ENCODE data around the gene SCNN1A. TPM values are rescaled to one million over a fixed set of nuclear protein-coding genes. Genes with fewer than 3 reads are reported as not detected.

SCNN1A gene
- total and polyA plus RNA-seq, 11 donors = 0.11 to 3.9 (median 0.43) TPM; not detected in 4

- Histone ChIP-seq H3K9me3 (no peaks in the 10 kb centered on the region), H3K27me3 (no peaks in the 10 kb centered on the region), H3K27ac (peak overlapping the region in 11 of 12 donors; percentile 33 to 100 (median 98)), H3K4me1 (peaks cover 4 to 72% (median 60%) of the 10 kb centered on the region in 12 donors), H3K4me3 (no peak overlapping the region), H3K36me3 (peaks cover 0 to 10% (median 0%) of the 10 kb centered on the region in 9 donors)
- 51 to 60% (median 56%) methylated on average over 3 to 5 of the region's 5 CpGs for WGBS, 4 donors
- no peak for TF ChIP-seq POLR2A (IDR thresholded peaks at IDR 0.05)
- no peak for TF ChIP-seq CTCF (IDR thresholded peaks at IDR 0.05)
- ATAC-seq = no peak
- DNase-seq = no peak
- intact Hi-C loops (cut with DNase I) = loop anchor here in 5 of 10 donors (2.0 to 10.0 kb wide), 4 partner anchors 19 to 211 kb away; partner anchors contain the start of genes LTBR (in 2 of the 5) and IFFO1 (in 1 of the 5)
Measured at GRCh38 chr12:6343518-6343917, 31.8 kb downstream of the SCNN1A start.

- H3K4me1 ChIP-seq = peaks cover 4 to 72% (median 63%) of the 10 kb centered on the region in 12 donors
- intact Hi-C loops (cut with DNase I) = loop anchor here in 5 of 10 donors (2.0 to 10.0 kb wide), 4 partner anchors 20 to 212 kb away; partner anchors contain the start of genes LTBR (in 2 of the 5) and IFFO1 (in 1 of the 5)
- no peak for DNase-seq
- TF ChIP-seq CTCF (IDR thresholded peaks at IDR 0.05) (no peak), POLR2A (IDR thresholded peaks at IDR 0.05) (no peak)
- H3K9me3 ChIP-seq = no peaks in the 10 kb centered on the region
- H3K27me3 ChIP-seq = no peaks in the 10 kb centered on the region
- peak overlapping the region; percentile 69 to 100 (median 84) for H3K4me3 ChIP-seq
- no peak for ATAC-seq
- H3K27ac ChIP-seq = peak overlapping the region; percentile 90 to 100 (median 98)
- WGBS, 4 donors = 34 to 44% (median 38%) methylated on average over 7 of the region's 7 CpGs
- H3K36me3 ChIP-seq = peaks cover 0 to 12% (median 0%) of the 10 kb centered on the region in 9 donors
Measured at GRCh38 chr12:6342140-6342889, 33.0 kb downstream of the SCNN1A start.

- Histone ChIP-seq H3K27me3 (no peaks in the 10 kb centered on the region), H3K27ac (peak within 1 kb of the TSS; percentile 90 to 100 (median 98)), H3K4me3 (peak within 1 kb of the TSS; percentile 69 to 100 (median 84)), H3K36me3 (peaks cover 0 to 12% (median 0%) of the 10 kb centered on the region in 9 donors), H3K9me3 (no peaks in the 10 kb centered on the region), H3K4me1 (peaks cover 0 to 74% (median 62%) of the 10 kb centered on the region in 12 donors)
- TF ChIP-seq CTCF (IDR thresholded peaks at IDR 0.05) (no peak), POLR2A (IDR thresholded peaks at IDR 0.05) (peak in 1 of 2 donors; percentile 61)
- intact Hi-C loops (cut with DNase I) = loop anchor here in 5 of 10 donors (2.0 to 10.0 kb wide), 4 partner anchors 21 to 213 kb away; partner anchors contain the start of genes LTBR (in 2 of the 5) and IFFO1 (in 1 of the 5)
- ATAC-seq (peak; percentile 68 to 84 (median 84)), DNase-seq (peak; percentile 82 to 87 (median 82))
- 0 to 2% (median 1%) methylated on average over 16 to 21 of the region's 21 CpGs for WGBS, 4 donors
Measured at GRCh38 chr12:6341417-6342139, 33.8 kb downstream of the SCNN1A start, which contains the start of gene TNFRSF1A. Gene TNFRSF1A, minus strand, starts transcription at chr12:6342076. Its CDS starts 262 bp downstream, at chr12:6341814.

Measured in heart left ventricle (tissue), 16 donors.